OCI-LY1 (cell line): Measurements from ENCODE around the gene IFT43.

Source experiments
- EZH2 ChIP-seq: fragments of 200-600 bp; sonication (generic), shearing (Covaris generic); IDR thresholded peaks from 2 replicates; pipeline ENCODE4 v1.8.0; 2017; ENCODE audit warnings: borderline replicate concordance, mixed run types, mild to moderate bottlenecking, antibody characterized with exemption, low read length, moderate library complexity, mixed read lengths
- TF ChIP-seq, protein P1 (sequence below): fragments of 200-600 bp; sonication (generic), shearing (Covaris generic); IDR thresholded peaks from 2 replicates; pipeline ENCODE4 v1.5.1; 2017; ENCODE audit warnings: mild to moderate bottlenecking, antibody characterized with exemption, low read length, moderate library complexity, mixed read lengths

DNA sequence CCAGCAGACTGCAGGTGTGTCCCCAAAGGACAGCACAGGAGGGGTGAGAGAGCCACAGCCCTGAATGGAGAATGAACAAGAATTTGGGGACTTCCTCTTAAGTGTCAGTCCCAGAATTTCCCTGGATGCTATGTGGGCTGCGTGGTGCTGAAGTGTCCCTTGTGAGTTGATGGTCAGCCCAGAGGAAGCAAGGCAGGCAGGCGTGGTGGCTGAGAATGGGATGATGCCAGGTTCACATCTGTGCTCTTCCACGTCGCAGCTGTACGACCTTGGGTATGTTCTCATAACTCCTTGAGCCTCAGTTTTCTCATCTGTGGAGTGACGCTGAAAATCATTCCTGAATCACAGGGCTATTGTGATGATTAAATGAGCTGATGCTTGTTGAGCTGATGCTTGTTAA is 104.0 kb downstream of the IFT43 start:
- TF ChIP-seq EZH2 = no peak
- TF ChIP-seq, protein P1, sequence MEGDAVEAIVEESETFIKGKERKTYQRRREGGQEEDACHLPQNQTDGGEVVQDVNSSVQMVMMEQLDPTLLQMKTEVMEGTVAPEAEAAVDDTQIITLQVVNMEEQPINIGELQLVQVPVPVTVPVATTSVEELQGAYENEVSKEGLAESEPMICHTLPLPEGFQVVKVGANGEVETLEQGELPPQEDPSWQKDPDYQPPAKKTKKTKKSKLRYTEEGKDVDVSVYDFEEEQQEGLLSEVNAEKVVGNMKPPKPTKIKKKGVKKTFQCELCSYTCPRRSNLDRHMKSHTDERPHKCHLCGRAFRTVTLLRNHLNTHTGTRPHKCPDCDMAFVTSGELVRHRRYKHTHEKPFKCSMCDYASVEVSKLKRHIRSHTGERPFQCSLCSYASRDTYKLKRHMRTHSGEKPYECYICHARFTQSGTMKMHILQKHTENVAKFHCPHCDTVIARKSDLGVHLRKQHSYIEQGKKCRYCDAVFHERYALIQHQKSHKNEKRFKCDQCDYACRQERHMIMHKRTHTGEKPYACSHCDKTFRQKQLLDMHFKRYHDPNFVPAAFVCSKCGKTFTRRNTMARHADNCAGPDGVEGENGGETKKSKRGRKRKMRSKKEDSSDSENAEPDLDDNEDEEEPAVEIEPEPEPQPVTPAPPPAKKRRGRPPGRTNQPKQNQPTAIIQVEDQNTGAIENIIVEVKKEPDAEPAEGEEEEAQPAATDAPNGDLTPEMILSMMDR = no peak
